A549 treated with GW870086 at 1 μM for 4 hours (cell line): ENCODE results near the gene TALDO1. TPM values are rescaled to one million over a fixed set of nuclear protein-coding genes. Genes with fewer than 3 reads are reported as not detected.

Experiments used
- total RNA-seq: library from RNA; stranded (reverse); fragments of 200-300 nt; extraction: Qiagen RNA extraction; gene quantifications from 5 replicates; pipeline ENCODE4 v1.2.3, GENCODE V29; 2022; ENCODE audit warnings: low read depth

TALDO1 gene
- 394 to 439 TPM (median 414 TPM) in 5 replicates for total RNA-seq

GRCh38 chr11:747158-748006 lies at the start of gene TALDO1:
TALDO1 (plus strand) TSS chr11:747464; CDS start chr11:747482, 18 bp downstream.

DNA sequence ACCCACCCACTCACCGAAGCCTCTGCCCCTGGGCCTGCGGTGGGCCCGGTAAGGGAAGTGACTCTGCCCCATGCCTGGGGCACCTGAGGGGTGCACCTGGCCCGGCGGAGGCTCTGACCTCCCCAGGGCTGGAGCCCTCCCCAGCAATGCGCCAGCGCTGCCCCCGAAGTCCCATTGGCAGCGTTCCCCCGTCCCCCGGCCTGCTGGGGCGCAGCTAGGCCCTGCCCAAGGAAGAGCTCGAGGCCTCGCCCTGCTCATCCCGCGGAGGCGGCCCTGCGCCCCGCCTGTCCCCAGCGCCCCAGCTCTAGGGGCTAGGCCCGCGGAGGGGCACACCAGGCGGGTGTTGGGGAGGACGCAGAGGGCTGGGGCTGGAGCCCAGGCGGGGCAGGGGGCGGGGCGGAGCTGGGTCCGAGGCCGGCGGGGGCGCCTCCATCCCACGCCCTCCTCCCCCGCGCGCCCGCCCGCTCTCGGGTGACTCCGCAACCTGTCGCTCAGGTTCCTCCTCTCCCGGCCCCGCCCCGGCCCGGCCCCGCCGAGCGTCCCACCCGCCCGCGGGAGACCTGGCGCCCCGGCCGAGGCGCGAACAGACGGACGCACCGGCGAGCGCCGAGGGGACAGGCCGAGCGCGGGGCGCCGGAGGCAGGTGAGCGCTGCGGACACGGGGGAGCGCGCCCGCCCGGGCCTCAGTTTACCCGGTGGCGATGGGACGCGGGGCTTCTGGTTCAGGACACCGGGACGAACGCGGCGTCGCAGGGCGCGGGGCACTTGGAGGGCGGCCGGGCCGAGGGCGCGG lies 41.4 kb upstream of the TALDO1 start, which contains the start of gene EPS8L2:
Gene EPS8L2 (plus strand): TSS at position 586 of the 793 bp plus-strand sequence. CDS start 3,177 bp downstream, outside the sequence.

GRCh38 chr11:777288-778255 lies 30.3 kb downstream of the TALDO1 start, which contains the start of gene GATD1:
GATD1 (minus strand) TSS chr11:777487; CDS start chr11:777462, 25 bp downstream.

GRCh38 chr11:789943-790342 lies 42.7 kb downstream of the TALDO1 start, which contains the start of gene CEND1:
CEND1 (minus strand) TSS chr11:790090; CDS start chr11:788576, 1,514 bp downstream.

GRCh38 chr11:798093-798713 lies 50.9 kb downstream of the TALDO1 start, which contains the start of gene SLC25A22:
SLC25A22 (minus strand) TSS chr11:798281; CDS start chr11:795006, 3,275 bp downstream.

DNA sequence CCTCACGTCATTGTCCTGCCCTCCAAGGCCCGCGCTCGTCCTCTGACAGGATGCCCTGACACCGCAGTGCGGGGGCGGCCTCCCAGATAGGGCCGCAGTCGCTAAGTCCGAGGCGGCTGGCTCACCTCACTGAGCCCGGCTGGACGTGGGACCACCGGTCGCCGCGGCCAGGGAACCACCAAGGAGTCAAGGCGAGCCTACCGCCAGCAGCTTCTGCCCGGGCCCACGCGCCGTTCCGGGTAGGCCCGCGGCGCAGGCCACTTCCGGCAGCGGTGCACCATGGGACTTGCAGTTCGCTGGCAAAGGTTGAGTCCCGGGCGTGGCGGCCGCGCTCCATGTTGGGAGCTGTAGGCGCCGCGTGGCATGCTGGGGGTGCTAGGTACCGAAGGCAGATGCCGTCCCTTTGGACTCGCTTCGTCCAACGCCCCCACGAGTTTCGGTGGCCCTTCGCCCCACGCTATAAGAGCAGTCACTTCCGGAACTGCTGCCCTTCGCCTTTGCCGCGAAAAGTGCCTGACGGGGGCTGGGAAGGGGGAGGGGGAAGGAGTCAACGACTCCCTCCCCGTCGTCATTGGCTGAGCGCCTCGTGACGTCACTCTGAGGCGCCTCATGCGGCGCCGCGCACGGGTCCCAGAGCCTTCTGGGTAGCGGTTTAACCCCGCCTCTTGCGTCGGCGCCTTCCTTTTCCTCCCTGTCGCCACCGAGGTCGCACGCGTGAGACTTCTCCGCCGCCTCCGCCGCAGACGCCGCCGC lies 62.2 kb downstream of the TALDO1 start, which contains the start of gene RPLP2:
Gene RPLP2 (plus strand): TSS at position 681 of the 753 bp plus-strand sequence. CDS start 268 bp downstream, outside the sequence.

Other genes starting within 250 kb of the TALDO1 start
- gene RNH1, start 240.2 kb upstream of the TALDO1 start, total RNA-seq, result 134 to 192 TPM (median 169 TPM) in 5 replicates
- gene HRAS, start 211.9 kb upstream of the TALDO1 start, total RNA-seq, result 108 to 168 TPM (median 150 TPM) in 5 replicates
- gene LRRC56, start 209.9 kb upstream of the TALDO1 start, total RNA-seq, result 0.54 to 0.97 TPM (median 0.77 TPM) in 5 replicates
- gene LMNTD2, start 186.7 kb upstream of the TALDO1 start, total RNA-seq, result 1.9 to 3.0 TPM (median 2.3 TPM) in 5 replicates
- 45.1 to 53.1 TPM (median 51.9 TPM) in 5 replicates for gene RASSF7, start 186.5 kb upstream of the TALDO1 start, total RNA-seq
- gene PHRF1, start 171.0 kb upstream of the TALDO1 start, total RNA-seq, result 29.5 to 38.7 TPM (median 35.4 TPM) in 5 replicates
- 5.8 to 8.1 TPM (median 5.9 TPM) in 5 replicates for gene IRF7, start 131.5 kb upstream of the TALDO1 start, total RNA-seq
- gene CDHR5, start 122.5 kb upstream of the TALDO1 start, total RNA-seq, result 0.08 to 0.14 TPM (median 0.09 TPM) in 3 of 5 replicates, not detected in the others
- not detected in 5 replicates for gene SCT, start 120.3 kb upstream of the TALDO1 start, total RNA-seq
- 0.10 to 0.41 TPM (median 0.24 TPM) in 5 replicates for gene DRD4, start 110.2 kb upstream of the TALDO1 start, total RNA-seq
- gene DEAF1, start 52.2 kb upstream of the TALDO1 start, total RNA-seq, result 26.1 to 38.9 TPM (median 32.1 TPM) in 5 replicates
- 8.4 to 10.4 TPM (median 10.0 TPM) in 5 replicates for gene TMEM80, start 51.6 kb upstream of the TALDO1 start, total RNA-seq
- 76.9 to 131 TPM (median 114 TPM) in 5 replicates for gene EPS8L2, start 41.2 kb upstream of the TALDO1 start, total RNA-seq
- gene GATD1, start 30.0 kb downstream of the TALDO1 start, total RNA-seq, result 36.6 to 48.9 TPM (median 44.7 TPM) in 5 replicates
- 1.2 to 2.7 TPM (median 1.9 TPM) in 5 replicates for gene CEND1, start 42.6 kb downstream of the TALDO1 start, total RNA-seq
- gene SLC25A22, start 50.8 kb downstream of the TALDO1 start, total RNA-seq, result 21.8 to 34.9 TPM (median 34.1 TPM) in 5 replicates
- 8.6 to 14.2 TPM (median 13.8 TPM) in 5 replicates for gene PIDD1, start 57.8 kb downstream of the TALDO1 start, total RNA-seq
- 1,669 to 2,765 TPM (median 2,317 TPM) in 5 replicates for gene RPLP2, start 62.5 kb downstream of the TALDO1 start, total RNA-seq
- gene PNPLA2, start 71.5 kb downstream of the TALDO1 start, total RNA-seq, result 36.8 to 63.3 TPM (median 53.7 TPM) in 5 replicates
- gene CRACR2B, start 80.5 kb downstream of the TALDO1 start, total RNA-seq, result 5.0 to 6.2 TPM (median 5.5 TPM) in 5 replicates
- 811 to 833 TPM (median 824 TPM) in 5 replicates for gene CD151, start 85.5 kb downstream of the TALDO1 start, total RNA-seq
- 586 to 744 TPM (median 634 TPM) in 5 replicates for gene POLR2L, start 95.1 kb downstream of the TALDO1 start, total RNA-seq
- 133 to 197 TPM (median 190 TPM) in 5 replicates for gene TSPAN4, start 95.4 kb downstream of the TALDO1 start, total RNA-seq
- 71.0 to 80.8 TPM (median 73.7 TPM) in 5 replicates for gene CHID1, start 163.3 kb downstream of the TALDO1 start, total RNA-seq
- gene AP2A2, start 178.4 kb downstream of the TALDO1 start, total RNA-seq, result 33.0 to 41.4 TPM (median 36.8 TPM) in 5 replicates